WTC11 (cell line): ENCODE results near the gene STRIT1. TPM values are rescaled to one million over a fixed set of nuclear protein-coding genes. Genes with fewer than 3 reads are reported as not detected.

Experiments
- ATAC-seq: fragments of 200-7000 bp; cut with Tn5 transposase; 2 replicates; pipeline ENCODE4 v1.10.0; 2021; ENCODE audit warnings: mild to moderate bottlenecking, moderate library complexity
- CTCF ChIA-PET: fragments of 300-600 bp; sonication (Branson Sonifier 250); formaldehyde crosslinking; loops from one replicate; lab custom pipeline; 2021; ENCODE audit warnings: antibody characterized with exemption; lab: Charles Lee
- POLR2A ChIA-PET: fragments of 350-600 bp; sonication (Branson Sonifier 250); formaldehyde crosslinking; loops from one replicate; lab custom pipeline; 2021; ENCODE audit warnings: antibody characterized with exemption; lab: Charles Lee
- DNase-seq: peaks from one replicate; pipeline ENCODE4 v3.0.0; 2021; ENCODE audit warnings: low spot score
- H3K27ac Mint-ChIP-seq: 2 replicates; pipeline ENCODE4 v1.8.0; 2021; ENCODE audit warnings: mixed read lengths
- H3K27me3 Mint-ChIP-seq: 2 replicates; pipeline ENCODE4 v1.8.0; 2021; ENCODE audit warnings: low read depth, mild to moderate bottlenecking, moderate library complexity, mixed read lengths
- H3K36me3 Mint-ChIP-seq: 2 replicates; pipeline ENCODE4 v1.8.0; 2021; ENCODE audit warnings: mixed read lengths
- H3K4me1 Mint-ChIP-seq: 2 replicates; pipeline ENCODE4 v1.8.0; 2022; ENCODE audit warnings: mixed read lengths
- H3K4me3 Mint-ChIP-seq: 2 replicates; pipeline ENCODE4 v1.8.0; 2021; ENCODE audit warnings: mild to moderate bottlenecking, moderate library complexity, mixed read lengths
- H3K9me3 Mint-ChIP-seq: 2 replicates; pipeline ENCODE4 v1.8.0; 2021; ENCODE audit warnings: mixed read lengths
- CBFB ChIP-seq: sonication (generic); formaldehyde crosslinking; IDR thresholded peaks from 2 replicates; pipeline ENCODE4 v1.8.1; 2022; ENCODE audit warnings: mild to moderate bottlenecking, low read depth, missing genetic modification reagents
- CREB1 ChIP-seq: sonication (generic); formaldehyde crosslinking; IDR thresholded peaks from 2 replicates; pipeline ENCODE4 v1.8.0; 2023; ENCODE audit warnings: mild to moderate bottlenecking, missing genetic modification reagents
- FOXJ3 ChIP-seq: sonication (generic); formaldehyde crosslinking; IDR thresholded peaks from 2 replicates; pipeline ENCODE4 v1.9.0; 2021; ENCODE audit warnings: missing genetic modification reagents, mild to moderate bottlenecking, borderline replicate concordance
- FOXP1 ChIP-seq: sonication (generic); formaldehyde crosslinking; IDR thresholded peaks from 2 replicates; pipeline ENCODE4 v1.8.0; 2022; ENCODE audit warnings: missing genetic modification reagents, mild to moderate bottlenecking, moderate library complexity, borderline replicate concordance
- IRF2 ChIP-seq: sonication (generic); formaldehyde crosslinking; IDR thresholded peaks from 2 replicates; pipeline ENCODE4 v1.8.0; 2022; ENCODE audit warnings: low read depth, missing genetic modification reagents, borderline replicate concordance
- JUN ChIP-seq: sonication (generic); formaldehyde crosslinking; IDR thresholded peaks from 2 replicates; pipeline ENCODE4 v1.8.0; 2023; ENCODE audit warnings: mild to moderate bottlenecking, missing genetic modification reagents
- KAT7 ChIP-seq: sonication (generic); formaldehyde crosslinking; IDR thresholded peaks from 2 replicates; pipeline ENCODE4 v1.8.1; 2023; ENCODE audit warnings: missing genetic modification reagents, mild to moderate bottlenecking, borderline replicate concordance
- NFATC4 ChIP-seq: fragments of 250-450 bp; sonication (Bioruptor Pico); IDR thresholded peaks from 2 replicates; pipeline ENCODE4 v1.9.0; 2021; ENCODE audit warnings: mild to moderate bottlenecking
- NFYB ChIP-seq: sonication (generic); formaldehyde crosslinking; conservative IDR thresholded peaks from 2 replicates; pipeline ENCODE4 v1.8.0; 2022; ENCODE audit warnings: low read depth, missing genetic modification reagents
- NR1H2 ChIP-seq: sonication (generic); formaldehyde crosslinking; IDR thresholded peaks from 2 replicates; pipeline ENCODE4 v1.9.0; 2021; ENCODE audit warnings: mild to moderate bottlenecking, moderate library complexity, missing genetic modification reagents
- PREB ChIP-seq: sonication (generic); formaldehyde crosslinking; IDR thresholded peaks from 2 replicates; pipeline ENCODE4 v1.8.1; 2022; ENCODE audit warnings: mild to moderate bottlenecking, missing genetic modification reagents, moderate library complexity, borderline replicate concordance
- PRRX2 ChIP-seq: fragments of 250-450 bp; sonication (Bioruptor Pico); IDR thresholded peaks from 2 replicates; pipeline ENCODE4 v1.8.0; 2021; ENCODE audit warnings: mild to moderate bottlenecking
- RORB ChIP-seq: fragments of 250-450 bp; sonication (Bioruptor Pico); IDR thresholded peaks from 2 replicates; pipeline ENCODE4 v1.9.0; 2021; ENCODE audit warnings: mild to moderate bottlenecking
- TCF7 ChIP-seq: sonication (generic); formaldehyde crosslinking; IDR thresholded peaks from 2 replicates; pipeline ENCODE4 v1.8.0; 2022; ENCODE audit warnings: mild to moderate bottlenecking, low read depth, missing genetic modification reagents, moderate library complexity
- TP53 ChIP-seq: sonication (generic); formaldehyde crosslinking; IDR thresholded peaks from 2 replicates; pipeline ENCODE4 v1.8.1; 2023; ENCODE audit warnings: mild to moderate bottlenecking, missing genetic modification reagents
- ZBTB21 ChIP-seq: sonication (generic); formaldehyde crosslinking; IDR thresholded peaks from 2 replicates; pipeline ENCODE4 v1.8.1; 2023; ENCODE audit warnings: mild to moderate bottlenecking, missing genetic modification reagents, borderline replicate concordance
- ZNF121 ChIP-seq: sonication (generic); formaldehyde crosslinking; IDR thresholded peaks from 2 replicates; pipeline ENCODE4 v1.8.0; 2023; ENCODE audit warnings: missing genetic modification reagents
- ZNF138 ChIP-seq: sonication (generic); formaldehyde crosslinking; conservative IDR thresholded peaks from 2 replicates; pipeline ENCODE4 v1.8.1; 2022; ENCODE audit warnings: mild to moderate bottlenecking, moderate library complexity, missing genetic modification reagents
- total RNA-seq: library from RNA; stranded (reverse); gene quantifications from 3 replicates; pipeline ENCODE4 v1.2.3, GENCODE V29; 2021
- TF ChIP-seq, protein P1 (sequence below): sonication (generic); formaldehyde crosslinking; IDR thresholded peaks from 2 replicates; pipeline ENCODE4 v1.8.1; 2023; ENCODE audit warnings: mild to moderate bottlenecking, missing genetic modification reagents, moderate library complexity
- TF ChIP-seq, protein P2 (sequence below): sonication (generic); formaldehyde crosslinking; IDR thresholded peaks from 2 replicates; pipeline ENCODE4 v1.8.1; 2023; ENCODE audit warnings: mild to moderate bottlenecking, missing genetic modification reagents, borderline replicate concordance
- TF ChIP-seq, protein P3 (sequence below): sonication (generic); formaldehyde crosslinking; IDR thresholded peaks from 2 replicates; pipeline ENCODE4 v1.8.1; 2023; ENCODE audit warnings: mild to moderate bottlenecking, missing genetic modification reagents, moderate library complexity

Gene STRIT1
- total RNA-seq, 1 experiment from 2014 or later = 0.33 TPM

GRCh38 chr3:155342344-155342743 is 48.9 kb upstream of the STRIT1 start (continued):
- TF ChIP-seq, protein P1, sequence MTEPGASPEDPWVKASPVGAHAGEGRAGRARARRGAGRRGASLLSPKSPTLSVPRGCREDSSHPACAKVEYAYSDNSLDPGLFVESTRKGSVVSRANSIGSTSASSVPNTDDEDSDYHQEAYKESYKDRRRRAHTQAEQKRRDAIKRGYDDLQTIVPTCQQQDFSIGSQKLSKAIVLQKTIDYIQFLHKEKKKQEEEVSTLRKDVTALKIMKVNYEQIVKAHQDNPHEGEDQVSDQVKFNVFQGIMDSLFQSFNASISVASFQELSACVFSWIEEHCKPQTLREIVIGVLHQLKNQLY (CRISPR knock-in tag) = no peak
- TF ChIP-seq IRF2 (CRISPR knock-in tag) = no peak
- TF ChIP-seq, protein P2, sequence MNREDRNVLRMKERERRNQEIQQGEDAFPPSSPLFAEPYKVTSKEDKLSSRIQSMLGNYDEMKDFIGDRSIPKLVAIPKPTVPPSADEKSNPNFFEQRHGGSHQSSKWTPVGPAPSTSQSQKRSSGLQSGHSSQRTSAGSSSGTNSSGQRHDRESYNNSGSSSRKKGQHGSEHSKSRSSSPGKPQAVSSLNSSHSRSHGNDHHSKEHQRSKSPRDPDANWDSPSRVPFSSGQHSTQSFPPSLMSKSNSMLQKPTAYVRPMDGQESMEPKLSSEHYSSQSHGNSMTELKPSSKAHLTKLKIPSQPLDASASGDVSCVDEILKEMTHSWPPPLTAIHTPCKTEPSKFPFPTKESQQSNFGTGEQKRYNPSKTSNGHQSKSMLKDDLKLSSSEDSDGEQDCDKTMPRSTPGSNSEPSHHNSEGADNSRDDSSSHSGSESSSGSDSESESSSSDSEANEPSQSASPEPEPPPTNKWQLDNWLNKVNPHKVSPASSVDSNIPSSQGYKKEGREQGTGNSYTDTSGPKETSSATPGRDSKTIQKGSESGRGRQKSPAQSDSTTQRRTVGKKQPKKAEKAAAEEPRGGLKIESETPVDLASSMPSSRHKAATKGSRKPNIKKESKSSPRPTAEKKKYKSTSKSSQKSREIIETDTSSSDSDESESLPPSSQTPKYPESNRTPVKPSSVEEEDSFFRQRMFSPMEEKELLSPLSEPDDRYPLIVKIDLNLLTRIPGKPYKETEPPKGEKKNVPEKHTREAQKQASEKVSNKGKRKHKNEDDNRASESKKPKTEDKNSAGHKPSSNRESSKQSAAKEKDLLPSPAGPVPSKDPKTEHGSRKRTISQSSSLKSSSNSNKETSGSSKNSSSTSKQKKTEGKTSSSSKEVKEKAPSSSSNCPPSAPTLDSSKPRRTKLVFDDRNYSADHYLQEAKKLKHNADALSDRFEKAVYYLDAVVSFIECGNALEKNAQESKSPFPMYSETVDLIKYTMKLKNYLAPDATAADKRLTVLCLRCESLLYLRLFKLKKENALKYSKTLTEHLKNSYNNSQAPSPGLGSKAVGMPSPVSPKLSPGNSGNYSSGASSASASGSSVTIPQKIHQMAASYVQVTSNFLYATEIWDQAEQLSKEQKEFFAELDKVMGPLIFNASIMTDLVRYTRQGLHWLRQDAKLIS (CRISPR knock-in tag) = no peak
- TF ChIP-seq ZBTB21 (CRISPR knock-in tag) = no peak
- TF ChIP-seq ZNF138 (CRISPR knock-in tag) = no peak
- TF ChIP-seq NFATC4 = no peak
- no peak for TF ChIP-seq FOXJ3 (CRISPR knock-in tag)

GRCh38 chr3:155339052-155339451 is 45.6 kb upstream of the STRIT1 start:
- CTCF ChIA-PET = no interaction called here
- TF ChIP-seq TP53 (CRISPR knock-in tag) (no peak), TCF7 (CRISPR knock-in tag) (no peak), PRRX2 (CRISPR knock-in tag) (no peak), PREB (no peak), ZNF121 (CRISPR knock-in tag) (no peak)
- no peaks in the 10 kb centered on the region for H3K27me3 Mint-ChIP-seq
- DNase-seq (no peak), ATAC-seq (no peak)
- H3K4me3 Mint-ChIP-seq = no peak overlapping the region
- no peaks in the 10 kb centered on the region for H3K9me3 Mint-ChIP-seq
- peaks cover 21% of the 10 kb centered on the region for H3K4me1 Mint-ChIP-seq
- POLR2A ChIA-PET = no interaction called here
- no peak overlapping the region for H3K27ac Mint-ChIP-seq
- H3K36me3 Mint-ChIP-seq = no peaks in the 10 kb centered on the region

DNA sequence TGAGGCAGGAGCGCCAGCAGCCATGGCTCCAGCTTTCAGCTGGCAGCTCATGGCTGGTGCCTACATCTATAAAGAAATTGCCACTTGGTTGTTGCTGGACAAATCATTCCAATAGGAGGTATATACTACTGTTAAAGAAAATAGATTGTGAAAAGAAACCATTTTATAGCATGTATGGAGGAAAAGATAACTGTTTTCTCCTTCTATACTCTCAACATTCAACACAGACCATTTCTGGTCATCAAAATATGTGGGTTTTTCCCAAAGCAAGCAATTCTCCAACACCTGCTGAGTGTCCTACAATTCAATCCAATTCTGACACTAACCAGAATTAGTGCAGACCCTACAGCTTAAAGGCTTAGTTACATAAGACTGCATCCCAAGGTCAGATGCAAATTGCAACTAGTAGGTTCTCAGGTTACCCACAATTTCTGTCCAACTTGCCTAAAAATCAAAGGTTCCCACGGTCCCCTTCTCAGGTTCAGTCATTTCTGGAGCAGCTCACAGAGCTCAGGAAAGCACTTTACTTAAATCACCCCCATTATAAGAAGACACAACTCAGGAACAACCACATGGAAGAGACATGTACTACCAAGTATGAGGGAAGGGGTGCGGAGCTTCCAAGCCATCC is 42.4 kb upstream of the STRIT1 start:
- ATAC-seq = no peak
- Mint-ChIP-seq H3K4me3 (no peak overlapping the region), H3K9me3 (0 out of 2 replicates have a peak, but pooled peaks cover 3% of the 10 kb centered on the region), H3K36me3 (no peaks in the 10 kb centered on the region), H3K27me3 (no peaks in the 10 kb centered on the region), H3K27ac (no peak overlapping the region), H3K4me1 (peaks cover 11% of the 10 kb centered on the region)
- CTCF ChIA-PET = interaction anchor here (1.4 to 2.2 kb wide), 3 partner anchors 10 to 366 kb away, joined by 4 to 8 read pairs (median 4); no protein-coding TSS in a partner anchor
- POLR2A ChIA-PET = no interaction called here
- DNase-seq = no peak
- TF ChIP-seq RORB (CRISPR knock-in tag) = no peak

DNA sequence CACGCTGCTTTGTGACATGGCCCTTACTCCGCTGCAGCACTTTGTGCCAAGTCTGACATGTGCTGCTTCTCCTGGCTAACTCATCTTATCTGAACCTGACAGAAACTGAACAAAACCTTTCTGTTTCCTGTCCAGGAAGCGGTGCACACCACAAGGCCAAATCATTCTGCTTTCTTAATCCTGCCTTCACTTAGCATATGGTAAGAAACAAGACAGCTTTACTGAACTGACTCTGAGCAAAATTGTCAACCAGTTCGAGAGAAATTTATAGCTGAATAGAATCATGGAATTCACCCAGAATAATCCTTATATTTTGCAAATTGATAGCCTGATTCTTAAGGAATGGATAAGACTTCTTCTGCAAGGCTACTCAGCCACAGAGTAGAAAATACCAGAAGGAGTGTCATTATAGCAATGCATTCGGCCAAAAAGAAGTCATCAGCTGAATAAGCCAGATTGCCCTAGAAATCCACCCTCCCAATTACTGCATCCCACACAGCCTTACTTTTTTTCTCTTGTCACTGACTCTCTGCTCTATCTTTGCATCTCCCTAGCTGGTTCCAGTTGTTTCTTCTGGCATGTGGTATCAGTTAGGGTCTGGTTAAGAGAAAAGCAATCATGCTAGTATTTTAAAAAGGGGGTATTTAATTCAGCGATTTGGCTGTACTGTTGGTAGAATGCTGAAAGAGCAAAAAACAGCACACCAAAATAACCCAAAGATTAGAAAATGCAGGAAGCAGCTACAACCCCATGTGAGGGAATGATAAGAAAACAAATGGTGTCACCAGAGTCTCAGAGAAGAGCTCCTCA is 41.6 kb upstream of the STRIT1 start:
- ChIA-PET POLR2A (no interaction called here), CTCF (interaction anchor here (1.4 to 2.2 kb wide), 3 partner anchors 9 to 367 kb away, joined by 4 to 8 read pairs (median 4); no protein-coding TSS in a partner anchor)
- Mint-ChIP-seq H3K4me3 (no peak overlapping the region), H3K27ac (no peak overlapping the region), H3K4me1 (peaks cover 11% of the 10 kb centered on the region), H3K36me3 (no peaks in the 10 kb centered on the region), H3K27me3 (no peaks in the 10 kb centered on the region), H3K9me3 (0 out of 2 replicates have a peak, but pooled peaks cover 3% of the 10 kb centered on the region)
- DNase-seq = no peak
- ATAC-seq = no peak
- TF ChIP-seq NR1H2 (no peak), FOXP1 (CRISPR knock-in tag) (no peak), NFYB (CRISPR knock-in tag) (no peak), CBFB (no peak), RORB (CRISPR knock-in tag) (no peak), ZNF138 (CRISPR knock-in tag) (no peak), CREB1 (CRISPR knock-in tag) (no peak), JUN (CRISPR knock-in tag) (no peak), PRRX2 (CRISPR knock-in tag) (no peak), KAT7 (CRISPR knock-in tag) (no peak)
- TF ChIP-seq, protein P3, sequence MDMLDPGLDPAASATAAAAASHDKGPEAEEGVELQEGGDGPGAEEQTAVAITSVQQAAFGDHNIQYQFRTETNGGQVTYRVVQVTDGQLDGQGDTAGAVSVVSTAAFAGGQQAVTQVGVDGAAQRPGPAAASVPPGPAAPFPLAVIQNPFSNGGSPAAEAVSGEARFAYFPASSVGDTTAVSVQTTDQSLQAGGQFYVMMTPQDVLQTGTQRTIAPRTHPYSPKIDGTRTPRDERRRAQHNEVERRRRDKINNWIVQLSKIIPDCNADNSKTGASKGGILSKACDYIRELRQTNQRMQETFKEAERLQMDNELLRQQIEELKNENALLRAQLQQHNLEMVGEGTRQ (CRISPR knock-in tag) = no peak
- TF ChIP-seq, protein P1 (CRISPR knock-in tag) = no peak
